SK-N-SH (cell line): Measurements from ENCODE around the gene PURA. TPM values are rescaled to one million over a fixed set of nuclear protein-coding genes. Genes with fewer than 3 reads are reported as not detected.

Source experiments
- CTCF ChIA-PET: fragments of 300-600, 350-600 bp; formaldehyde crosslinking; extraction: SDS; loops from one replicate; lab custom pipeline; 2021; lab: Yijun Ruan, JAX
- POLR2A ChIA-PET: fragments of 350-600 bp; sonication (Branson Sonifier 250); formaldehyde crosslinking; extraction: SDS; loops from one replicate; lab custom pipeline; 2020; ENCODE audit warnings: antibody characterized with exemption, inconsistent platforms; lab: Yijun Ruan, JAX
- DNase-seq: peaks from one replicate; pipeline ENCODE4 v3.0.0; 2012
- H2AFZ ChIP-seq: fragments of 200-600 bp; sonication (generic); 2 replicates; pipeline ENCODE4 v1.8.1; 2016; ENCODE audit warnings: antibody characterized with exemption, mild to moderate bottlenecking, low read depth
- H3F3A ChIP-seq: fragments of 200-600 bp; sonication (generic); replicated peaks from 2 replicates; pipeline ENCODE3; 2016; ENCODE audit warnings: antibody characterized with exemption, mild to moderate bottlenecking; ENCODE audit not compliant: insufficient read depth
- H3K27ac ChIP-seq, 2 experiments: fragments of 200-500 bp in 1 of 2; fragments of 200-600 bp in 1 of 2; sonication (Bioruptor generic) in 1 of 2; sonication (generic), shearing (Covaris generic) in 1 of 2; 2 replicates each; pipeline versions ENCODE4 v1.5.1 to v1.6.1; 2014 to 2016; ENCODE audit warnings: low read depth in 2 of 2, inconsistent platforms in 1 of 2, low read length in 1 of 2, mild to moderate bottlenecking in 1 of 2, mixed read lengths in 1 of 2
- H3K27me3 ChIP-seq: fragments of 200-600 bp; sonication (generic), shearing (Covaris generic); 2 replicates; pipeline ENCODE4 v1.6.1; 2016; ENCODE audit warnings: mixed run types; ENCODE audit not compliant: insufficient read depth
- H3K36me3 ChIP-seq, 2 experiments: fragments of 200-500 bp in 1 of 2; fragments of 200-600 bp in 1 of 2; sonication (Bioruptor generic) in 1 of 2; sonication (generic) in 1 of 2; replicated peaks in 1 of 2; 2 replicates each; pipeline versions ENCODE3 to v1.5.1; 2014 to 2016; ENCODE audit warnings: low read length in 1 of 2, mild to moderate bottlenecking in 1 of 2; ENCODE audit not compliant: insufficient read depth in 2 of 2, control insufficient read depth in 1 of 2
- H3K4me1 ChIP-seq, 2 experiments: fragments of 200-500 bp in 1 of 2; fragments of 200-600 bp in 1 of 2; sonication (Bioruptor generic) in 1 of 2; sonication (generic), shearing (Covaris generic) in 1 of 2; 2 replicates each; pipeline versions ENCODE4 v1.5.1 to v1.6.1; 2014 to 2016; ENCODE audit warnings: low read depth in 1 of 2, low read length in 1 of 2, mixed run types in 1 of 2; ENCODE audit not compliant: insufficient read depth in 2 of 2, control insufficient read depth in 1 of 2
- H3K4me2 ChIP-seq: fragments of 200-600 bp; sonication (generic), shearing (Covaris generic); 2 replicates; pipeline ENCODE4 v1.6.1; 2017; ENCODE audit warnings: mixed run types
- H3K4me3 ChIP-seq, 2 experiments: fragments of 200-500 bp in 1 of 2; fragments of 200-600 bp in 1 of 2; sonication (Bioruptor generic) in 1 of 2; sonication (generic), shearing (Covaris generic) in 1 of 2; 2 replicates each; pipeline versions ENCODE4 v1.5.1 to v1.8.1; 2014 to 2016; ENCODE audit warnings: low read depth in 2 of 2, inconsistent platforms in 1 of 2, low read length in 1 of 2, mild to moderate bottlenecking in 1 of 2, mixed read lengths in 1 of 2, moderate library complexity in 1 of 2
- H3K79me2 ChIP-seq: fragments of 200-600 bp; sonication (generic); 2 replicates; pipeline ENCODE4 v1.8.1; 2017; ENCODE audit warnings: mild to moderate bottlenecking; ENCODE audit not compliant: insufficient read depth
- H3K9ac ChIP-seq: fragments of 200-600 bp; sonication (generic); 2 replicates; pipeline ENCODE4 v1.6.1; 2017; ENCODE audit warnings: mixed run types
- H3K9me2 ChIP-seq: fragments of 200-600 bp; sonication (generic); 2 replicates; pipeline ENCODE4 v1.6.1; 2017; ENCODE audit warnings: mixed run types
- H3K9me3 ChIP-seq: fragments of 200-600 bp; sonication (generic); 2 replicates; pipeline ENCODE4 v1.6.1; 2017; ENCODE audit warnings: mixed run types, mild to moderate bottlenecking, moderate library complexity
- H4K20me1 ChIP-seq: fragments of 200-600 bp; sonication (generic); 2 replicates; pipeline ENCODE4 v1.6.1; 2017; ENCODE audit warnings: mild to moderate bottlenecking, mixed run types; ENCODE audit not compliant: insufficient read depth
- EP300 ChIP-seq, 2 experiments: IDR thresholded peaks; 2 replicates each; pipeline versions ENCODE4 v1.4.0 to v1.6.1; 2012; ENCODE audit warnings: borderline replicate concordance in 1 of 2, low read depth in 1 of 2, low read length in 1 of 2
- EZH2phosphoT487 ChIP-seq: fragments of 200-600 bp; sonication (generic); IDR thresholded peaks from 2 replicates; pipeline ENCODE4 v1.6.1; 2017; ENCODE audit warnings: low read depth, mixed run types, mild to moderate bottlenecking, antibody characterized with exemption, moderate library complexity, borderline replicate concordance
- FOXJ3 ChIP-seq: sonication (generic); formaldehyde crosslinking; IDR thresholded peaks from 2 replicates; pipeline ENCODE4 v1.5.1; 2020; ENCODE audit warnings: mild to moderate bottlenecking, missing genetic modification reagents
- FOXM1 ChIP-seq: IDR thresholded peaks from 2 replicates; pipeline ENCODE4 v1.4.0; 2012; ENCODE audit warnings: low read depth, mild to moderate bottlenecking
- IRF3 ChIP-seq: fragments of 150-350 bp; IDR thresholded peaks from 2 replicates; pipeline ENCODE4 v1.6.1; 2016; ENCODE audit warnings: mild to moderate bottlenecking, low read depth, low read length
- JUND ChIP-seq: IDR thresholded peaks from 2 replicates; pipeline ENCODE4 v1.4.0; 2012
- MAX ChIP-seq: IDR thresholded peaks from 2 replicates; pipeline ENCODE4 v1.4.0; 2012; ENCODE audit warnings: low read depth
- NFIC ChIP-seq: IDR thresholded peaks from 2 replicates; pipeline ENCODE4 v1.4.0; 2012; ENCODE audit warnings: borderline replicate concordance
- NRF1 ChIP-seq: IDR thresholded peaks from 2 replicates; pipeline ENCODE4 v1.6.1; 2012; ENCODE audit warnings: low read depth, mild to moderate bottlenecking, low read length
- PBX3 ChIP-seq: IDR thresholded peaks from 2 replicates; pipeline ENCODE4; 2012
- POLR2AphosphoS5 ChIP-seq: IDR thresholded peaks from 2 replicates; pipeline ENCODE4 v1.6.1; 2012; ENCODE audit warnings: low read depth, low read length
- RCOR1 ChIP-seq: fragments of 150-350 bp; IDR thresholded peaks from 2 replicates; pipeline ENCODE4 v1.6.1; 2017; ENCODE audit warnings: antibody characterized with exemption, low read length
- TCF12 ChIP-seq: IDR thresholded peaks from 2 replicates; pipeline ENCODE4 v1.4.0; 2012
- TEAD4 ChIP-seq: IDR thresholded peaks from 2 replicates; pipeline ENCODE4 v1.4.0; 2012; ENCODE audit warnings: mild to moderate bottlenecking, borderline replicate concordance; ENCODE audit not compliant: insufficient read depth
- WGBS: methylation state at CpG from one replicate; pipeline ENCODE4 v1.1.6; 2017; ENCODE audit warnings: low lambda C conversion rate; 5-methylcytosine and 5-hydroxymethylcytosine counted together
- polyA plus RNA-seq, 3 experiments: library from polyadenylated mRNA; depleted of rRNA; stranded (reverse); fragments of >200 nt; gene quantifications; 2 replicates each; pipeline ENCODE4 v1.2.3, GENCODE V29; 2012
- TF ChIP-seq, protein P1 (sequence below): fragments of 200-600 bp; sonication (generic); IDR thresholded peaks from 2 replicates; pipeline ENCODE4 v1.6.1; 2017; ENCODE audit warnings: antibody characterized with exemption, mild to moderate bottlenecking, moderate library complexity

The PURA gene
- polyA plus RNA-seq, 1 of the 3 experiments (the other 2 are of a cell fraction) = 2.4 TPM

- ChIA-PET POLR2A (no interaction called here), CTCF (interaction anchor here (0.8 kb wide), 1 partner anchor 17 kb away, joined by 3 read pairs; no protein-coding TSS in a partner anchor)
- Histone ChIP-seq H3K9me2 (no peaks in the 10 kb centered on the region), H3K36me3 (no peaks in the 10 kb centered on the region), H3F3A (no peaks in the 10 kb centered on the region), H3K4me3 (no peak overlapping the region), H4K20me1 (no peaks in the 10 kb centered on the region), H3K27me3 (peaks cover 5% of the 10 kb centered on the region; the same call in 1 of the 2 replicates), H3K4me1 (no peaks in the 10 kb centered on the region), H3K4me2 (no peak overlapping the region), H2AFZ (no peak overlapping the region), H3K9ac (no peak overlapping the region), H3K27ac (no peak overlapping the region), H3K79me2 (no peaks in the 10 kb centered on the region), H3K9me3 (peaks cover 8% of the 10 kb centered on the region; the same call in 1 of the 2 replicates)
- 0% methylated on average over 1 of the region's 1 CpG for WGBS
- no peak for DNase-seq
- TF ChIP-seq FOXJ3 = no peak
Observed at GRCh38 chr5:140090251-140090650, 23.7 kb upstream of the PURA start.

DNA sequence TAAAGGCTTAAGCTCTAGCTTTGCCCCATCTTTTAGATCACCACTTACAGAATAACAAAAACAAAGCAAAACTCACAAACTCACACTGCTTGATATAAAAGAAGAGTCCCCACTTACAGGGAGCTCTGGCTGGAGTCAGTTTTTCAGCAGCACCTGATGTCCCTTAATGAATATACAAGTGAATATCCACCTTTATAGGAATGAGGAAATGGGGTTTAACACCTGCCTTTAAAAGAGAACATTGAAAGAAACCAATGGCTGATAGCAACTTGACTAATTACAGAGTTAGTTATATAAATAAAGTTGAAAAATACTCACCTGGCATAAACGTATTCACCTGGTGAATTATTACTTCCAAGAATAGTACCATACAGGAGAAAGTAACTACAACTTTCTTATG lies 20.7 kb upstream of the PURA start:
- H3K9ac ChIP-seq = no peak overlapping the region
- WGBS = 21% methylated on average over 1 of the region's 1 CpG
- no peak for DNase-seq
- H3K79me2 ChIP-seq = no peaks in the 10 kb centered on the region
- H2AFZ ChIP-seq = no peak overlapping the region
- H3F3A ChIP-seq = no peaks in the 10 kb centered on the region
- TF ChIP-seq POLR2AphosphoS5 (no peak), MAX (no peak), TEAD4 (no peak), PBX3 (no peak), EZH2phosphoT487 (no peak), NFIC (no peak), FOXJ3 (no peak), JUND (no peak), TCF12 (no peak), NRF1 (no peak), EP300 (IDR thresholded peaks at IDR 0.05; ENCODE audit: borderline replicate concordance in 1 of 2, low read depth in 1 of 2, low read length in 1 of 2) (no peak), FOXM1 (no peak), RCOR1 (no peak), IRF3 (no peak)
- TF ChIP-seq, protein P1, sequence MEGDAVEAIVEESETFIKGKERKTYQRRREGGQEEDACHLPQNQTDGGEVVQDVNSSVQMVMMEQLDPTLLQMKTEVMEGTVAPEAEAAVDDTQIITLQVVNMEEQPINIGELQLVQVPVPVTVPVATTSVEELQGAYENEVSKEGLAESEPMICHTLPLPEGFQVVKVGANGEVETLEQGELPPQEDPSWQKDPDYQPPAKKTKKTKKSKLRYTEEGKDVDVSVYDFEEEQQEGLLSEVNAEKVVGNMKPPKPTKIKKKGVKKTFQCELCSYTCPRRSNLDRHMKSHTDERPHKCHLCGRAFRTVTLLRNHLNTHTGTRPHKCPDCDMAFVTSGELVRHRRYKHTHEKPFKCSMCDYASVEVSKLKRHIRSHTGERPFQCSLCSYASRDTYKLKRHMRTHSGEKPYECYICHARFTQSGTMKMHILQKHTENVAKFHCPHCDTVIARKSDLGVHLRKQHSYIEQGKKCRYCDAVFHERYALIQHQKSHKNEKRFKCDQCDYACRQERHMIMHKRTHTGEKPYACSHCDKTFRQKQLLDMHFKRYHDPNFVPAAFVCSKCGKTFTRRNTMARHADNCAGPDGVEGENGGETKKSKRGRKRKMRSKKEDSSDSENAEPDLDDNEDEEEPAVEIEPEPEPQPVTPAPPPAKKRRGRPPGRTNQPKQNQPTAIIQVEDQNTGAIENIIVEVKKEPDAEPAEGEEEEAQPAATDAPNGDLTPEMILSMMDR = no peak
- no peaks in the 10 kb centered on the region for H3K9me2 ChIP-seq
- no peak overlapping the region for H3K4me3 ChIP-seq
- H3K27ac ChIP-seq = no peak overlapping the region
- no peaks in the 10 kb centered on the region for H3K27me3 ChIP-seq
- no peak overlapping the region for H3K4me2 ChIP-seq
- no peaks in the 10 kb centered on the region for H3K36me3 ChIP-seq
- ChIA-PET POLR2A (no interaction called here), CTCF (interaction anchor here (0.7 kb wide), 1 partner anchor 124 kb away, joined by 3 read pairs; no protein-coding TSS in a partner anchor)
- H4K20me1 ChIP-seq = no peaks in the 10 kb centered on the region
- peaks cover 8% of the 10 kb centered on the region; the same call in 1 of the 2 replicates for H3K9me3 ChIP-seq
- H3K4me1 ChIP-seq = no peaks in the 10 kb centered on the region
